ENCODE data around the gene ADCK1. TPM values are rescaled to one million over a fixed set of nuclear protein-coding genes. Genes with fewer than 3 reads are reported as not detected.

ADCK1 gene
- total RNA-seq, 1 donor, result 5.2 TPM

GRCh38 chr14:77849711-77850110 lies 49.8 kb downstream of the ADCK1 start:
- no peak for TF ChIP-seq CTCF (IDR thresholded peaks at IDR 0.05; ENCODE audit: insufficient read depth, low read length)
- no peak overlapping the region for H3K4me3 ChIP-seq (ENCODE audit: low read depth, low read length)
- DNase-seq (ENCODE audit: low read depth), result no peak

GRCh38 chr14:77853919-77854318 lies 54.0 kb downstream of the ADCK1 start:
- H3K4me3 ChIP-seq (ENCODE audit: low read depth, low read length), result no peak overlapping the region
- TF ChIP-seq CTCF (IDR thresholded peaks at IDR 0.05; ENCODE audit: insufficient read depth, low read length), result no peak
- DNase-seq (ENCODE audit: low read depth), result no peak

- no peak for TF ChIP-seq CTCF (IDR thresholded peaks at IDR 0.05; ENCODE audit: insufficient read depth, low read length)
- H3K4me3 ChIP-seq (ENCODE audit: low read depth, low read length), result no peak overlapping the region
- no peak for DNase-seq (ENCODE audit: low read depth)
These were observed 57.0 kb downstream of the ADCK1 start for GRCh38 chr14:77856941-77857340.

- H3K4me3 ChIP-seq (ENCODE audit: low read depth, low read length), result no peak overlapping the region
- no peak for TF ChIP-seq CTCF (IDR thresholded peaks at IDR 0.05; ENCODE audit: insufficient read depth, low read length)
- DNase-seq (ENCODE audit: low read depth), result no peak
These were observed 60.1 kb downstream of the ADCK1 start for GRCh38 chr14:77859934-77860570.

GRCh38 chr14:77861201-77861600 lies 61.3 kb downstream of the ADCK1 start:
- DNase-seq (ENCODE audit: low read depth), result no peak
- TF ChIP-seq CTCF (IDR thresholded peaks at IDR 0.05; ENCODE audit: insufficient read depth, low read length), result no peak
- no peak overlapping the region for H3K4me3 ChIP-seq (ENCODE audit: low read depth, low read length)

- peak; percentile 99 for TF ChIP-seq CTCF (IDR thresholded peaks at IDR 0.05; ENCODE audit: insufficient read depth, low read length)
- DNase-seq (ENCODE audit: low read depth), result peak; percentile 69
- no peak overlapping the region for H3K4me3 ChIP-seq (ENCODE audit: low read depth, low read length)
These were observed 62.4 kb downstream of the ADCK1 start for GRCh38 chr14:77862154-77862786.
